SK-N-SH (cell line): Measurements from ENCODE around the gene FHDC1. TPM values are rescaled to one million over a fixed set of nuclear protein-coding genes. Genes with fewer than 3 reads are reported as not detected.

Experiments
- CTCF ChIA-PET: fragments of 300-600, 350-600 bp; formaldehyde crosslinking; extraction: SDS; loops from one replicate; lab custom pipeline; 2021; lab: Yijun Ruan, JAX
- POLR2A ChIA-PET: fragments of 350-600 bp; sonication (Branson Sonifier 250); formaldehyde crosslinking; extraction: SDS; loops from one replicate; lab custom pipeline; 2020; ENCODE audit warnings: antibody characterized with exemption, inconsistent platforms; lab: Yijun Ruan, JAX
- DNase-seq: peaks from one replicate; pipeline ENCODE4 v3.0.0; 2012
- H2AFZ ChIP-seq: fragments of 200-600 bp; sonication (generic); 2 replicates; pipeline ENCODE4 v1.8.1; 2016; ENCODE audit warnings: antibody characterized with exemption, mild to moderate bottlenecking, low read depth
- H3F3A ChIP-seq: fragments of 200-600 bp; sonication (generic); replicated peaks from 2 replicates; pipeline ENCODE3; 2016; ENCODE audit warnings: antibody characterized with exemption, mild to moderate bottlenecking; ENCODE audit not compliant: insufficient read depth
- H3K27ac ChIP-seq, 2 experiments: fragments of 200-500 bp in 1 of 2; fragments of 200-600 bp in 1 of 2; sonication (Bioruptor generic) in 1 of 2; sonication (generic), shearing (Covaris generic) in 1 of 2; 2 replicates each; pipeline versions ENCODE4 v1.5.1 to v1.6.1; 2014 to 2016; ENCODE audit warnings: low read depth in 2 of 2, inconsistent platforms in 1 of 2, low read length in 1 of 2, mild to moderate bottlenecking in 1 of 2, mixed read lengths in 1 of 2
- H3K27me3 ChIP-seq: fragments of 200-600 bp; sonication (generic), shearing (Covaris generic); 2 replicates; pipeline ENCODE4 v1.6.1; 2016; ENCODE audit warnings: mixed run types; ENCODE audit not compliant: insufficient read depth
- H3K36me3 ChIP-seq, 2 experiments: fragments of 200-500 bp in 1 of 2; fragments of 200-600 bp in 1 of 2; sonication (Bioruptor generic) in 1 of 2; sonication (generic) in 1 of 2; replicated peaks in 1 of 2; 2 replicates each; pipeline versions ENCODE3 to v1.5.1; 2014 to 2016; ENCODE audit warnings: low read length in 1 of 2, mild to moderate bottlenecking in 1 of 2; ENCODE audit not compliant: insufficient read depth in 2 of 2, control insufficient read depth in 1 of 2
- H3K4me1 ChIP-seq, 2 experiments: fragments of 200-500 bp in 1 of 2; fragments of 200-600 bp in 1 of 2; sonication (Bioruptor generic) in 1 of 2; sonication (generic), shearing (Covaris generic) in 1 of 2; 2 replicates each; pipeline versions ENCODE4 v1.5.1 to v1.6.1; 2014 to 2016; ENCODE audit warnings: low read depth in 1 of 2, low read length in 1 of 2, mixed run types in 1 of 2; ENCODE audit not compliant: insufficient read depth in 2 of 2, control insufficient read depth in 1 of 2
- H3K4me2 ChIP-seq: fragments of 200-600 bp; sonication (generic), shearing (Covaris generic); 2 replicates; pipeline ENCODE4 v1.6.1; 2017; ENCODE audit warnings: mixed run types
- H3K4me3 ChIP-seq, 2 experiments: fragments of 200-500 bp in 1 of 2; fragments of 200-600 bp in 1 of 2; sonication (Bioruptor generic) in 1 of 2; sonication (generic), shearing (Covaris generic) in 1 of 2; 2 replicates each; pipeline versions ENCODE4 v1.5.1 to v1.8.1; 2014 to 2016; ENCODE audit warnings: low read depth in 2 of 2, inconsistent platforms in 1 of 2, low read length in 1 of 2, mild to moderate bottlenecking in 1 of 2, mixed read lengths in 1 of 2, moderate library complexity in 1 of 2
- H3K79me2 ChIP-seq: fragments of 200-600 bp; sonication (generic); 2 replicates; pipeline ENCODE4 v1.8.1; 2017; ENCODE audit warnings: mild to moderate bottlenecking; ENCODE audit not compliant: insufficient read depth
- H3K9ac ChIP-seq: fragments of 200-600 bp; sonication (generic); 2 replicates; pipeline ENCODE4 v1.6.1; 2017; ENCODE audit warnings: mixed run types
- H3K9me2 ChIP-seq: fragments of 200-600 bp; sonication (generic); 2 replicates; pipeline ENCODE4 v1.6.1; 2017; ENCODE audit warnings: mixed run types
- H3K9me3 ChIP-seq: fragments of 200-600 bp; sonication (generic); 2 replicates; pipeline ENCODE4 v1.6.1; 2017; ENCODE audit warnings: mixed run types, mild to moderate bottlenecking, moderate library complexity
- H4K20me1 ChIP-seq: fragments of 200-600 bp; sonication (generic); 2 replicates; pipeline ENCODE4 v1.6.1; 2017; ENCODE audit warnings: mild to moderate bottlenecking, mixed run types; ENCODE audit not compliant: insufficient read depth
- ELF1 ChIP-seq: IDR thresholded peaks from 2 replicates; pipeline ENCODE4 v1.4.0; 2012
- FOSL2 ChIP-seq: IDR thresholded peaks from 2 replicates; pipeline ENCODE4 v1.4.0; 2012; ENCODE audit warnings: low read depth, mild to moderate bottlenecking, moderate library complexity, borderline replicate concordance
- FOXJ3 ChIP-seq: sonication (generic); formaldehyde crosslinking; IDR thresholded peaks from 2 replicates; pipeline ENCODE4 v1.5.1; 2020; ENCODE audit warnings: mild to moderate bottlenecking, missing genetic modification reagents
- FOXM1 ChIP-seq: IDR thresholded peaks from 2 replicates; pipeline ENCODE4 v1.4.0; 2012; ENCODE audit warnings: low read depth, mild to moderate bottlenecking
- JUND ChIP-seq: IDR thresholded peaks from 2 replicates; pipeline ENCODE4 v1.4.0; 2012
- RAD21 ChIP-seq: IDR thresholded peaks from 2 replicates; pipeline ENCODE4 v1.6.1; 2012; ENCODE audit warnings: mild to moderate bottlenecking, low read length
- RFX5 ChIP-seq: IDR thresholded peaks from 2 replicates; pipeline ENCODE4 v1.6.1; 2012; ENCODE audit warnings: mild to moderate bottlenecking, improper control_type of control experiment, low read length
- SIN3A ChIP-seq: IDR thresholded peaks from 2 replicates; pipeline ENCODE4 v1.6.1; 2012; ENCODE audit warnings: low read depth, mild to moderate bottlenecking, low read length, moderate library complexity, borderline replicate concordance
- SMC3 ChIP-seq: IDR thresholded peaks from 2 replicates; pipeline ENCODE4 v1.6.1; 2012; ENCODE audit warnings: low read depth, low read length, improper control_type of control experiment
- TEAD4 ChIP-seq: IDR thresholded peaks from 2 replicates; pipeline ENCODE4 v1.4.0; 2012; ENCODE audit warnings: mild to moderate bottlenecking, borderline replicate concordance; ENCODE audit not compliant: insufficient read depth
- YY1 ChIP-seq: IDR thresholded peaks from 2 replicates; pipeline ENCODE4 v1.4.0; 2012; ENCODE audit warnings: low read depth, mild to moderate bottlenecking
- WGBS: methylation state at CpG from one replicate; pipeline ENCODE4 v1.1.6; 2017; ENCODE audit warnings: low lambda C conversion rate; 5-methylcytosine and 5-hydroxymethylcytosine counted together
- polyA plus RNA-seq, 3 experiments: library from polyadenylated mRNA; depleted of rRNA; stranded (reverse); fragments of >200 nt; gene quantifications; 2 replicates each; pipeline ENCODE4 v1.2.3, GENCODE V29; 2012
- TF ChIP-seq, protein P1 (sequence below): fragments of 150-350 bp; IDR thresholded peaks from 2 replicates; pipeline ENCODE4 v1.6.1; 2017; ENCODE audit warnings: antibody characterized with exemption, low read length, low read depth, borderline replicate concordance
- TF ChIP-seq, protein P2 (sequence below): IDR thresholded peaks from 2 replicates; pipeline ENCODE4 v1.4.0; 2012; ENCODE audit warnings: low read depth, borderline replicate concordance

FHDC1 gene
- polyA plus RNA-seq, 1 of the 3 experiments (the other 2 are of a cell fraction) = 0.02 TPM

DNA sequence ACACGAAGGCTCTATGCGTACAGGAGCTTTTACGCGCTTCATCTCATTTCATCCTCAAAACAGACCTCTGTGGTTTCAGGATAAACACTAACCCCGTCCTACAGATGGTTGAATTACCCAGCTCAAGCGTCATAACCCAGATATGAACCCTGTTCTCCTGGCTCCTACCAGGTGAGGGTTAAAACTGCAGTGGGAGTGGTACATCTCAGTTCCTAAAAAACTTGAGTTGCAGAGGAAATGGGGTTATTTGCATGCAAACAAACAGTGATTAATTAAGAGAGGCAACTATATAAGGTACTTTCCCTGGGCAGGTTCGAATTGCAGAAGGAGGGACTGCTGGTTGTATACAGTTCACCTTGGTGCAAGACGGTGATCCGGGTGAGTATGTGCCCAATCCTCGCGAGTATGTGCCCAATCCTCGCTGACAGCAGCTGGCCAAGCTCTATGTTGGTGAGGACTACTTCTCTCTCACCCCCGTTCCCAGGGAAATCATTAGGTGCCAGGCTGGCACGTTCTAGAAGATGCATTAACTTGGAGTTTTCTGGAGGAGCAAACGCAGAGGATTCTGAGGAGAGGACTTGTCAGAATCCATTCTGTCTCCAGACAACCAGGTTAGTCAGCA, 72.6 kb downstream of the FHDC1 start:
- H2AFZ ChIP-seq = no peak overlapping the region
- TF ChIP-seq SIN3A (no peak), FOSL2 (no peak), RAD21 (no peak), RFX5 (no peak), YY1 (no peak), ELF1 (no peak), FOXJ3 (CRISPR knock-in tag) (no peak)
- TF ChIP-seq, protein P1, sequence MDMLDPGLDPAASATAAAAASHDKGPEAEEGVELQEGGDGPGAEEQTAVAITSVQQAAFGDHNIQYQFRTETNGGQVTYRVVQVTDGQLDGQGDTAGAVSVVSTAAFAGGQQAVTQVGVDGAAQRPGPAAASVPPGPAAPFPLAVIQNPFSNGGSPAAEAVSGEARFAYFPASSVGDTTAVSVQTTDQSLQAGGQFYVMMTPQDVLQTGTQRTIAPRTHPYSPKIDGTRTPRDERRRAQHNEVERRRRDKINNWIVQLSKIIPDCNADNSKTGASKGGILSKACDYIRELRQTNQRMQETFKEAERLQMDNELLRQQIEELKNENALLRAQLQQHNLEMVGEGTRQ = no peak
- TF ChIP-seq, all 33 proteins: peak for 0
- Histone ChIP-seq H3K4me3 (no peak overlapping the region), H3K27me3 (no peaks in the 10 kb centered on the region; the same call in 1 of the 2 replicates), H3K4me2 (no peak overlapping the region), H3K9me2 (no peaks in the 10 kb centered on the region), H3K27ac (no peak overlapping the region), H3K4me1 (no peaks in the 10 kb centered on the region), H3K79me2 (no peaks in the 10 kb centered on the region), H3F3A (no peaks in the 10 kb centered on the region), H3K9me3 (no peaks in the 10 kb centered on the region), H4K20me1 (no peaks in the 10 kb centered on the region), H3K36me3 (no peaks in the 10 kb centered on the region), H3K9ac (no peak overlapping the region)
- 57% methylated on average over 15 of the region's 15 CpGs for WGBS
- no peak for DNase-seq
- ChIA-PET POLR2A (no interaction called here), CTCF (no interaction called here)

DNA sequence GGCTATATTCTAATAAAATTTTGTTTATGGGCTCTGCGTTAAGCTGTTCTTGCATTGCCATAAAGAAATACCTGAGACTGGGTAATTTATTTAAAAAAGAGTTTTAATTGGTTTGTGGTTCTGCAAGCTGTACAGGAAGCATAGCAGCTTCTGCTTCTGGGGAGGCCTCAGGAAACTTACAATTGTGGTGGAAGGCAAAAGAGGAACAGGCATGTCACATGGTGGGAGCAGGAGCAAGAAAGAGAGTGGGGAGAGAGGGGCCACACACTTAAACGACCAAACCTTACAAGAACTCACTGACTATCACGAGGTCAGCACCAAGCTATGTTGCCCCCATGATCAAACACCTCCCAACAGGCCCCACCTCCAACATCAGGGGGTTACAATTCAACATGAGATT, 74.0 kb downstream of the FHDC1 start:
- DNase-seq = no peak
- WGBS = 29% methylated on average over 3 of the region's 3 CpGs
- Histone ChIP-seq H3K4me2 (no peak overlapping the region), H3K9me3 (no peaks in the 10 kb centered on the region), H3K9me2 (no peaks in the 10 kb centered on the region), H4K20me1 (no peaks in the 10 kb centered on the region), H3K4me1 (no peaks in the 10 kb centered on the region), H3K9ac (no peak overlapping the region), H3K79me2 (no peaks in the 10 kb centered on the region), H3F3A (no peaks in the 10 kb centered on the region), H2AFZ (no peak overlapping the region), H3K27me3 (no peaks in the 10 kb centered on the region), H3K36me3 (no peaks in the 10 kb centered on the region), H3K4me3 (no peak overlapping the region), H3K27ac (no peak overlapping the region)
- ChIA-PET POLR2A (no interaction called here), CTCF (no interaction called here)
- TF ChIP-seq FOXM1 (no peak), JUND (no peak), SMC3 (no peak), TEAD4 (no peak)
- TF ChIP-seq, protein P2, sequence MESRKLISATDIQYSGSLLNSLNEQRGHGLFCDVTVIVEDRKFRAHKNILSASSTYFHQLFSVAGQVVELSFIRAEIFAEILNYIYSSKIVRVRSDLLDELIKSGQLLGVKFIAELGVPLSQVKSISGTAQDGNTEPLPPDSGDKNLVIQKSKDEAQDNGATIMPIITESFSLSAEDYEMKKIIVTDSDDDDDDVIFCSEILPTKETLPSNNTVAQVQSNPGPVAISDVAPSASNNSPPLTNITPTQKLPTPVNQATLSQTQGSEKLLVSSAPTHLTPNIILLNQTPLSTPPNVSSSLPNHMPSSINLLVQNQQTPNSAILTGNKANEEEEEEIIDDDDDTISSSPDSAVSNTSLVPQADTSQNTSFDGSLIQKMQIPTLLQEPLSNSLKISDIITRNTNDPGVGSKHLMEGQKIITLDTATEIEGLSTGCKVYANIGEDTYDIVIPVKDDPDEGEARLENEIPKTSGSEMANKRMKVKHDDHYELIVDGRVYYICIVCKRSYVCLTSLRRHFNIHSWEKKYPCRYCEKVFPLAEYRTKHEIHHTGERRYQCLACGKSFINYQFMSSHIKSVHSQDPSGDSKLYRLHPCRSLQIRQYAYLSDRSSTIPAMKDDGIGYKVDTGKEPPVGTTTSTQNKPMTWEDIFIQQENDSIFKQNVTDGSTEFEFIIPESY = no peak
